BJ (cell line): Measurements from ENCODE around the gene SMIM32. TPM values are rescaled to one million over a fixed set of nuclear protein-coding genes. Genes with fewer than 3 reads are reported as not detected.

ENCODE experiments used
- CTCF ChIA-PET: fragments of 350-600 bp; formaldehyde crosslinking; extraction: SDS; loops from one replicate; lab custom pipeline; 2021; ENCODE audit warnings: antibody characterized with exemption, inconsistent platforms; lab: Yijun Ruan, JAX
- POLR2A ChIA-PET: fragments of 300-600 bp; sonication (Branson Sonifier 250); formaldehyde crosslinking; extraction: SDS; loops from one replicate; lab custom pipeline; 2021; ENCODE audit warnings: antibody characterized with exemption; lab: Charles Lee
- DNase-seq: peaks from one replicate; pipeline ENCODE4 v3.0.0-alpha.2; 2011; ENCODE audit warnings: low read depth
- H3K27me3 ChIP-seq: 2 replicates; pipeline ENCODE4 v1.6.0; 2011; ENCODE audit warnings: low read length; ENCODE audit not compliant: control insufficient read depth, insufficient read depth
- H3K36me3 ChIP-seq: 2 replicates; pipeline ENCODE4 v1.5.1; 2011; ENCODE audit warnings: low read length; ENCODE audit not compliant: control insufficient read depth, insufficient read depth
- H3K4me3 ChIP-seq: 2 replicates; pipeline ENCODE4 v1.5.1; 2011; ENCODE audit warnings: low read depth, mild to moderate bottlenecking, control low read depth, low read length
- CTCF ChIP-seq: IDR thresholded peaks from 2 replicates; pipeline ENCODE4 v1.5.1; 2011; ENCODE audit warnings: low read depth, mild to moderate bottlenecking, control low read depth, inconsistent platforms, low read length, moderate library complexity; ENCODE audit not compliant: insufficient read depth
- polyA plus RNA-seq: library from polyadenylated mRNA; depleted of rRNA; stranded (reverse); fragments of >200 nt; gene quantifications from 2 replicates; pipeline ENCODE4 v1.2.3, GENCODE V29; 2011

The SMIM32 gene
- polyA plus RNA-seq, 1 experiment = not detected

GRCh38 chr5:136225796-136226195 is 32.8 kb upstream of the SMIM32 start:
- Histone ChIP-seq H3K27me3 (no peaks in the 10 kb centered on the region), H3K36me3 (no peaks in the 10 kb centered on the region), H3K4me3 (no peak overlapping the region)
- no peak for DNase-seq
- ChIA-PET POLR2A (no interaction called here), CTCF (interaction anchor here (0.9 to 2.8 kb wide), 4 partner anchors 12 to 323 kb away, joined by 3 to 9 read pairs (median 3); no protein-coding TSS in a partner anchor)
- no peak for TF ChIP-seq CTCF

- TF ChIP-seq CTCF = no peak
- ChIA-PET CTCF (interaction anchor here (1.2 kb wide), 1 partner anchor 10 kb away, joined by 3 read pairs; no protein-coding TSS in a partner anchor), POLR2A (no interaction called here)
- Histone ChIP-seq H3K27me3 (no peaks in the 10 kb centered on the region), H3K36me3 (no peaks in the 10 kb centered on the region), H3K4me3 (no peak overlapping the region)
- no peak for DNase-seq
Observed at GRCh38 chr5:136222580-136223235, 29.7 kb upstream of the SMIM32 start.

GRCh38 chr5:136221340-136221739 is 28.4 kb upstream of the SMIM32 start:
- ChIA-PET CTCF (no interaction called here), POLR2A (no interaction called here)
- DNase-seq = no peak

GRCh38 chr5:136216230-136216629 is 23.3 kb upstream of the SMIM32 start:
- Histone ChIP-seq H3K4me3 (no peak overlapping the region), H3K27me3 (peaks cover 3% of the 10 kb centered on the region), H3K36me3 (no peaks in the 10 kb centered on the region)
- CTCF ChIA-PET = interaction anchor here (1.4 kb wide), 1 partner anchor 554 kb away, joined by 5 read pairs; no protein-coding TSS in a partner anchor
- DNase-seq = no peak
- TF ChIP-seq CTCF = no peak
- POLR2A ChIA-PET = no interaction called here

More at GRCh38 chr5:136221340-136221739, 28.4 kb upstream of the SMIM32 start:
- no peak overlapping the region for H3K4me3 ChIP-seq
- H3K27me3 ChIP-seq = no peaks in the 10 kb centered on the region
- no peak for TF ChIP-seq CTCF
- H3K36me3 ChIP-seq = no peaks in the 10 kb centered on the region

- TF ChIP-seq CTCF = no peak
- Histone ChIP-seq H3K4me3 (no peak overlapping the region), H3K36me3 (no peaks in the 10 kb centered on the region), H3K27me3 (peaks cover 3% of the 10 kb centered on the region)
- DNase-seq = no peak
- ChIA-PET CTCF (interaction anchor here (0.9 to 1.4 kb wide), 2 partner anchors 330 to 554 kb away, joined by 3 to 5 read pairs; no protein-coding TSS in a partner anchor), POLR2A (no interaction called here)
Observed at GRCh38 chr5:136215812-136216211, 22.9 kb upstream of the SMIM32 start.
